ENCODE measurements around the gene SH3RF3. TPM values are rescaled to one million over a fixed set of nuclear protein-coding genes. Genes with fewer than 3 reads are reported as not detected.

Gene SH3RF3
- total and polyA plus RNA-seq, 5 donors from 2014 or later = 0.16 to 1.6 (median 0.76) TPM

GRCh38 chr2:109213646-109214433 is 84.8 kb downstream of the SH3RF3 start:
- Histone ChIP-seq H3K27ac (ENCODE audit: insufficient read depth, low read length, poor library complexity, severe bottlenecking) (no peak overlapping the region), H3K27me3 (ENCODE audit: control insufficient read depth, insufficient read depth, low read length) (peaks cover 25% of the 10 kb centered on the region), H3K9me3 (ENCODE audit: control insufficient read depth in 2 of 2, low read length in 2 of 2) (no peaks in the 10 kb centered on the region), H3K36me3 (ENCODE audit: control insufficient read depth, insufficient read depth, low read length) (no peaks in the 10 kb centered on the region), H3K4me1 (ENCODE audit: control insufficient read depth, insufficient read depth, low read length, poor library complexity, severe bottlenecking) (peaks cover 61% of the 10 kb centered on the region), H3K4me3 (ENCODE audit: low read depth, low read length) (peak overlapping the region; percentile 48)
- ATAC-seq (ENCODE audit: low read depth in 2 of 2) (peak; percentile 77), DNase-seq (peak; percentile 39 to 84 (median 82))
- Mint-ChIP-seq H3K4me3 (peak overlapping the region; percentile 56 to 77 (median 73)), H3K27me3 (peaks cover 86% of the 10 kb centered on the region), H3K4me1 (peaks cover 32 to 78% (median 66%) of the 10 kb centered on the region in 4 donors), H3K36me3 (no peaks in the 10 kb centered on the region), H3K27ac (peak overlapping the region; percentile 78 to 89 (median 88)), H3K9me3 (no peaks in the 10 kb centered on the region)

- DNase-seq = no peak
- Histone ChIP-seq H3K36me3 (ENCODE audit: control insufficient read depth, insufficient read depth, low read length) (no peaks in the 10 kb centered on the region), H3K27me3 (ENCODE audit: control insufficient read depth, insufficient read depth, low read length) (peaks cover 28% of the 10 kb centered on the region), H3K9me3 (ENCODE audit: control insufficient read depth in 2 of 2, low read length in 2 of 2) (no peaks in the 10 kb centered on the region), H3K4me3 (ENCODE audit: low read depth, low read length) (peak overlapping the region; percentile 48), H3K27ac (ENCODE audit: insufficient read depth, low read length, poor library complexity, severe bottlenecking) (no peak overlapping the region), H3K4me1 (ENCODE audit: control insufficient read depth, insufficient read depth, low read length, poor library complexity, severe bottlenecking) (peaks cover 64% of the 10 kb centered on the region)
- no peak for ATAC-seq (ENCODE audit: low read depth in 2 of 2)
- peaks cover 33 to 82% (median 72%) of the 10 kb centered on the region in 4 donors for H3K4me1 Mint-ChIP-seq
- H3K27ac Mint-ChIP-seq = peak overlapping the region; percentile 76 to 89 (median 88)
- H3K36me3 Mint-ChIP-seq = no peaks in the 10 kb centered on the region
- H3K4me3 Mint-ChIP-seq = peak overlapping the region; percentile 56 to 77 (median 73)
- H3K27me3 Mint-ChIP-seq = peaks cover 81% of the 10 kb centered on the region
- no peaks in the 10 kb centered on the region for H3K9me3 Mint-ChIP-seq
Measured at GRCh38 chr2:109214651-109215371, 85.8 kb downstream of the SH3RF3 start.

- peak overlapping the region in 2 of 4 donors; percentile 19 to 76 for H3K4me3 Mint-ChIP-seq
- no peak overlapping the region for H3K4me3 ChIP-seq (ENCODE audit: low read depth, low read length)
- H3K4me1 ChIP-seq (ENCODE audit: control insufficient read depth, insufficient read depth, low read length, poor library complexity, severe bottlenecking) = peaks cover 64% of the 10 kb centered on the region
- no peaks in the 10 kb centered on the region for H3K9me3 Mint-ChIP-seq
- no peaks in the 10 kb centered on the region for H3K36me3 Mint-ChIP-seq
- H3K27ac Mint-ChIP-seq = peak overlapping the region in 1 of 3 donors; percentile 41
- DNase-seq = no peak
- peaks cover 33 to 77% (median 71%) of the 10 kb centered on the region in 4 donors for H3K4me1 Mint-ChIP-seq
- no peaks in the 10 kb centered on the region for H3K9me3 ChIP-seq (ENCODE audit: control insufficient read depth in 2 of 2, low read length in 2 of 2)
- no peaks in the 10 kb centered on the region for H3K36me3 ChIP-seq (ENCODE audit: control insufficient read depth, insufficient read depth, low read length)
- no peak overlapping the region for H3K27ac ChIP-seq (ENCODE audit: insufficient read depth, low read length, poor library complexity, severe bottlenecking)
- ATAC-seq (ENCODE audit: low read depth in 2 of 2) = no peak
- peaks cover 31% of the 10 kb centered on the region for H3K27me3 ChIP-seq (ENCODE audit: control insufficient read depth, insufficient read depth, low read length)
- H3K27me3 Mint-ChIP-seq = peaks cover 76% of the 10 kb centered on the region
Measured at GRCh38 chr2:109215866-109216265, 86.9 kb downstream of the SH3RF3 start.

DNA sequence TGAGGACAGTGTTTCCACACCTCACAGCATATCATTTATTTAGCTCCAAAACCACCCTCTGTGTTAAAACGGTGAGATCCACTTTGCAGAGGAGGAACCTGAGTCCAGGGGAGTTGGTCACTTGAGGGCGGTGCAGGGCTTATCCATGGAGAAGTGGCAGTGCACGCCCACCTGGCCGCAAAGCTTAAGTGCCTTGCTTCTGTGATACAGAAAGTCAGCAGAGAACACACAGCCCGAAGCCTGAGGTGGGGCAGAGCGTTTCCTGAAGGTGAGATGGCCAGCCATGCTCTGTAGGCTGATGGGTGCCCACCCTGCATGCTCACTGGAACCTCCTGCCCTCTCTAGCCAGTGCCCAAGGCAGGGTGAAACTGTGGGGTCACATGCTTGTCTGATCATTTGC is 87.3 kb downstream of the SH3RF3 start:
- peak overlapping the region in 1 of 3 donors; percentile 84 for H3K27ac Mint-ChIP-seq

GRCh38 chr2:109217362-109218086 is 88.5 kb downstream of the SH3RF3 start:
- Mint-ChIP-seq H3K36me3 (no peaks in the 10 kb centered on the region), H3K9me3 (no peaks in the 10 kb centered on the region), H3K4me3 (peak overlapping the region; percentile 75 to 91 (median 80)), H3K27ac (peak overlapping the region in 2 of 3 donors; percentile 25 to 84), H3K27me3 (peaks cover 71% of the 10 kb centered on the region), H3K4me1 (peaks cover 27 to 72% (median 62%) of the 10 kb centered on the region in 4 donors)
- Histone ChIP-seq H3K4me3 (ENCODE audit: low read depth, low read length) (peak overlapping the region; percentile 69), H3K27me3 (ENCODE audit: control insufficient read depth, insufficient read depth, low read length) (peaks cover 31% of the 10 kb centered on the region), H3K27ac (ENCODE audit: insufficient read depth, low read length, poor library complexity, severe bottlenecking) (no peak overlapping the region), H3K36me3 (ENCODE audit: control insufficient read depth, insufficient read depth, low read length) (no peaks in the 10 kb centered on the region), H3K4me1 (ENCODE audit: control insufficient read depth, insufficient read depth, low read length, poor library complexity, severe bottlenecking) (peaks cover 64% of the 10 kb centered on the region), H3K9me3 (ENCODE audit: control insufficient read depth in 2 of 2, low read length in 2 of 2) (no peaks in the 10 kb centered on the region)
- ATAC-seq (ENCODE audit: low read depth in 2 of 2) (no peak), DNase-seq (peak in 1 of 3 donors; percentile 23)

More for the DNA sequence above, 87.3 kb downstream of the SH3RF3 start:
- no peaks in the 10 kb centered on the region for H3K9me3 ChIP-seq (ENCODE audit: control insufficient read depth in 2 of 2, low read length in 2 of 2)
- DNase-seq = no peak
- no peak overlapping the region for H3K4me3 ChIP-seq (ENCODE audit: low read depth, low read length)
- H3K36me3 ChIP-seq (ENCODE audit: control insufficient read depth, insufficient read depth, low read length) = no peaks in the 10 kb centered on the region
- no peak overlapping the region for H3K27ac ChIP-seq (ENCODE audit: insufficient read depth, low read length, poor library complexity, severe bottlenecking)
- H3K27me3 Mint-ChIP-seq = peaks cover 71% of the 10 kb centered on the region
- H3K9me3 Mint-ChIP-seq = no peaks in the 10 kb centered on the region
- ATAC-seq (ENCODE audit: low read depth in 2 of 2) = no peak
- H3K36me3 Mint-ChIP-seq = no peaks in the 10 kb centered on the region
- H3K27me3 ChIP-seq (ENCODE audit: control insufficient read depth, insufficient read depth, low read length) = peaks cover 31% of the 10 kb centered on the region
- peaks cover 28 to 76% (median 67%) of the 10 kb centered on the region in 4 donors for H3K4me1 Mint-ChIP-seq
- peak overlapping the region in 1 of 4 donors; percentile 19 for H3K4me3 Mint-ChIP-seq
- H3K4me1 ChIP-seq (ENCODE audit: control insufficient read depth, insufficient read depth, low read length, poor library complexity, severe bottlenecking) = peaks cover 64% of the 10 kb centered on the region

GRCh38 chr2:109218087-109218791 is 89.2 kb downstream of the SH3RF3 start:
- Mint-ChIP-seq H3K4me1 (peaks cover 27 to 65% (median 57%) of the 10 kb centered on the region in 4 donors), H3K9me3 (no peaks in the 10 kb centered on the region), H3K36me3 (no peaks in the 10 kb centered on the region), H3K4me3 (peak overlapping the region; percentile 75 to 91 (median 80)), H3K27ac (peak overlapping the region in 2 of 3 donors; percentile 23 to 84), H3K27me3 (peaks cover 69% of the 10 kb centered on the region)
- Histone ChIP-seq H3K27me3 (ENCODE audit: control insufficient read depth, insufficient read depth, low read length) (peaks cover 27% of the 10 kb centered on the region), H3K36me3 (ENCODE audit: control insufficient read depth, insufficient read depth, low read length) (no peaks in the 10 kb centered on the region), H3K27ac (ENCODE audit: insufficient read depth, low read length, poor library complexity, severe bottlenecking) (no peak overlapping the region), H3K4me3 (ENCODE audit: low read depth, low read length) (peak overlapping the region; percentile 69), H3K4me1 (ENCODE audit: control insufficient read depth, insufficient read depth, low read length, poor library complexity, severe bottlenecking) (peaks cover 59% of the 10 kb centered on the region), H3K9me3 (ENCODE audit: control insufficient read depth in 2 of 2, low read length in 2 of 2) (no peaks in the 10 kb centered on the region)
- DNase-seq (peak in 2 of 3 donors; percentile 41 to 73), ATAC-seq (ENCODE audit: low read depth in 2 of 2) (peak; percentile 33 to 39)

- Histone ChIP-seq H3K4me3 (ENCODE audit: low read depth, low read length) (peak overlapping the region; percentile 69), H3K27ac (ENCODE audit: insufficient read depth, low read length, poor library complexity, severe bottlenecking) (no peak overlapping the region), H3K27me3 (ENCODE audit: control insufficient read depth, insufficient read depth, low read length) (peaks cover 27% of the 10 kb centered on the region), H3K36me3 (ENCODE audit: control insufficient read depth, insufficient read depth, low read length) (no peaks in the 10 kb centered on the region), H3K9me3 (ENCODE audit: control insufficient read depth in 2 of 2, low read length in 2 of 2) (no peaks in the 10 kb centered on the region), H3K4me1 (ENCODE audit: control insufficient read depth, insufficient read depth, low read length, poor library complexity, severe bottlenecking) (peaks cover 54% of the 10 kb centered on the region)
- Mint-ChIP-seq H3K27ac (peak overlapping the region in 1 of 3 donors; percentile 84), H3K27me3 (peaks cover 64% of the 10 kb centered on the region), H3K9me3 (no peaks in the 10 kb centered on the region), H3K36me3 (no peaks in the 10 kb centered on the region), H3K4me3 (peak overlapping the region; percentile 75 to 91 (median 80)), H3K4me1 (peaks cover 24 to 60% (median 55%) of the 10 kb centered on the region in 4 donors)
- ATAC-seq (ENCODE audit: low read depth in 2 of 2) (no peak), DNase-seq (no peak)
Measured at GRCh38 chr2:109218792-109219126, 89.8 kb downstream of the SH3RF3 start.
